ENCODE results near the gene SLC1A7. TPM values are rescaled to one million over a fixed set of nuclear protein-coding genes. Genes with fewer than 3 reads are reported as not detected.

SLC1A7 gene
- total and polyA plus RNA-seq, 2 donors (not counting 1 experiment from before 2014, with no cell fraction given), result 0.10 TPM; not detected in 1

- intact Hi-C loops (cut with micrococcal nuclease), result no loop called here
- Histone ChIP-seq H3K4me1 (ENCODE audit: control insufficient read depth in 2 of 2, insufficient read depth in 2 of 2, low read length in 2 of 2) (no peaks in the 10 kb centered on the region), H3K9ac (ENCODE audit: low read length) (no peak overlapping the region), H3K27me3 (replicated peaks in 1 of 4; ENCODE audit: control extremely low read depth in 1 of 4, control insufficient read depth in 3 of 4, insufficient read depth in 4 of 4, low read length in 3 of 4) (peaks cover 0 to 3% (median 0%) of the 10 kb centered on the region in 4 experiments), H3K9me3 (ENCODE audit: control extremely low read depth in 1 of 3, control insufficient read depth in 2 of 3, insufficient read depth in 1 of 3, low read length in 2 of 3) (peaks cover 0 to 4% (median 0%) of the 10 kb centered on the region in 3 donors), H3K36me3 (replicated peaks in 1 of 2; ENCODE audit: control extremely low read depth in 1 of 2, control insufficient read depth in 1 of 2, extremely low read depth in 1 of 2, insufficient read depth in 2 of 2, low read length in 1 of 2) (no peaks in the 10 kb centered on the region), H3K4me2 (replicated peaks; ENCODE audit: low read depth, low read length, poor library complexity, severe bottlenecking) (no peak overlapping the region), H2AFZ (ENCODE audit: insufficient read depth, low read depth, low read length, poor library complexity, severe bottlenecking) (no peak overlapping the region), H3K27ac (ENCODE audit: low read length in 2 of 2) (no peak overlapping the region), H4K20me1 (ENCODE audit: control insufficient read depth, insufficient read depth, low read length, poor library complexity, severe bottlenecking) (no peaks in the 10 kb centered on the region), H3K4me3 (ENCODE audit: control extremely low read depth in 1 of 5, extremely low read depth in 1 of 5, insufficient read depth in 1 of 5, low read depth in 2 of 5, low read length in 4 of 5) (no peak overlapping the region), H3K79me2 (ENCODE audit: control insufficient read depth, insufficient read depth, low read length) (no peaks in the 10 kb centered on the region)
- Mint-ChIP-seq H3K27ac (no peak overlapping the region), H3K9me3 (ENCODE audit: insufficient read depth) (no peaks in the 10 kb centered on the region), H3K4me1 (no peaks in the 10 kb centered on the region), H3K4me3 (no peak overlapping the region), H3K27me3 (peaks cover 15% of the 10 kb centered on the region)
- DNase-seq (no peak), ATAC-seq (ENCODE audit: low read depth) (no peak)
- POLR2A ChIA-PET, result no interaction called here
- no peak for TF ChIP-seq EZH2 (IDR thresholded peaks at IDR 0.05; ENCODE audit: borderline replicate concordance, insufficient read depth, low read depth, low read length, poor library complexity, severe bottlenecking)
- TF ChIP-seq, protein P1, sequence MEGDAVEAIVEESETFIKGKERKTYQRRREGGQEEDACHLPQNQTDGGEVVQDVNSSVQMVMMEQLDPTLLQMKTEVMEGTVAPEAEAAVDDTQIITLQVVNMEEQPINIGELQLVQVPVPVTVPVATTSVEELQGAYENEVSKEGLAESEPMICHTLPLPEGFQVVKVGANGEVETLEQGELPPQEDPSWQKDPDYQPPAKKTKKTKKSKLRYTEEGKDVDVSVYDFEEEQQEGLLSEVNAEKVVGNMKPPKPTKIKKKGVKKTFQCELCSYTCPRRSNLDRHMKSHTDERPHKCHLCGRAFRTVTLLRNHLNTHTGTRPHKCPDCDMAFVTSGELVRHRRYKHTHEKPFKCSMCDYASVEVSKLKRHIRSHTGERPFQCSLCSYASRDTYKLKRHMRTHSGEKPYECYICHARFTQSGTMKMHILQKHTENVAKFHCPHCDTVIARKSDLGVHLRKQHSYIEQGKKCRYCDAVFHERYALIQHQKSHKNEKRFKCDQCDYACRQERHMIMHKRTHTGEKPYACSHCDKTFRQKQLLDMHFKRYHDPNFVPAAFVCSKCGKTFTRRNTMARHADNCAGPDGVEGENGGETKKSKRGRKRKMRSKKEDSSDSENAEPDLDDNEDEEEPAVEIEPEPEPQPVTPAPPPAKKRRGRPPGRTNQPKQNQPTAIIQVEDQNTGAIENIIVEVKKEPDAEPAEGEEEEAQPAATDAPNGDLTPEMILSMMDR (IDR thresholded peaks at IDR 0.05), result no peak
- CTCF ChIA-PET, result no interaction called here
- 78% methylated on average over 11 of the region's 14 CpGs for WGBS (ENCODE audit: insufficient coverage)
Measured at GRCh38 chr1:53108646-53109580, 33.5 kb downstream of the SLC1A7 start.
